GM04503 (cell line): ENCODE data around the gene CSTPP1.

ENCODE experiments used
- DNase-seq: peaks from one replicate; pipeline ENCODE4 v3.0.0-alpha.2; 2012; ENCODE audit warnings: low read depth

Gene CSTPP1

GRCh38 chr11:47208628-47209027 is 272.1 kb downstream of the CSTPP1 start:
- DNase-seq, result no peak
